GM13977 (cell line): ENCODE data around the gene ACTR6.

ENCODE experiments used
- DNase-seq: peaks from one replicate; pipeline ENCODE4 v3.0.0; 2012; ENCODE audit warnings: low spot score
- CTCF ChIP-seq: IDR thresholded peaks from 2 replicates; pipeline ENCODE4 v1.5.1; 2012; ENCODE audit warnings: mild to moderate bottlenecking, control low read depth; ENCODE audit not compliant: insufficient read depth; ENCODE audit errors: extremely low read depth, missing control alignments
- in situ Hi-C: fragments of 300-500 bp; cut with MboI; formaldehyde crosslinking; loops from one replicate; pipeline ENCODE4 v1.12.0; 2022; ENCODE audit warnings: low sequenced_read_pairs, low pct_unique_long_range_greater_than_20kb, mixed read lengths, inconsistent platforms; ENCODE audit not compliant: unreplicated experiment

The ACTR6 gene

GRCh38 chr12:100207311-100207710 is 6.7 kb downstream of the ACTR6 start:
- in situ Hi-C loops: no loop called here

GRCh38 chr12:100208834-100209233 is 8.2 kb downstream of the ACTR6 start:
- DNase-seq: no peak
- no peak for TF ChIP-seq CTCF
- in situ Hi-C loops: no loop called here

More at GRCh38 chr12:100207311-100207710, 6.7 kb downstream of the ACTR6 start:
- TF ChIP-seq CTCF: no peak
- no peak for DNase-seq

- no peak for DNase-seq
- in situ Hi-C loops: no loop called here
- no peak for TF ChIP-seq CTCF
Measured at GRCh38 chr12:100211698-100212097, 11.1 kb downstream of the ACTR6 start.

- TF ChIP-seq CTCF: no peak
- in situ Hi-C loops: no loop called here
- no peak for DNase-seq
Measured at GRCh38 chr12:100213016-100213891, 12.6 kb downstream of the ACTR6 start.

- in situ Hi-C loops: no loop called here
- no peak for TF ChIP-seq CTCF
- no peak for DNase-seq
Measured at GRCh38 chr12:100214518-100214917, 13.9 kb downstream of the ACTR6 start.

GRCh38 chr12:100215209-100215608 is 14.6 kb downstream of the ACTR6 start:
- DNase-seq: no peak
- TF ChIP-seq CTCF: no peak
- in situ Hi-C loops: no loop called here
